GM19324 (cell line): ENCODE results near the gene LGI4.
A peak's percentile ranks its signal among the peaks of the same experiment; 100 is the strongest.
"Not testable (repeated sequence)": the region's sequence is repeated elsewhere in the genome, so short reads cannot be mapped to it uniquely, and the experiment has no call there.

Experiments used
- ATAC-seq: cut with Tn5 transposase; IDR thresholded peaks from one replicate; pipeline ENCODE4 v1.9.1; 2021; ENCODE audit warnings: mild to moderate bottlenecking, moderate library complexity; ENCODE audit not compliant: unreplicated experiment, low FRiP score

Gene LGI4

GRCh38 chr19:35142606-35143230 is 7.9 kb upstream of the LGI4 start:
- ATAC-seq, result no peak

GRCh38 chr19:35141837-35142605 is 7.2 kb upstream of the LGI4 start:
- no peak for ATAC-seq

- no peak for ATAC-seq
Observed at GRCh38 chr19:35140962-35141836, 6.3 kb upstream of the LGI4 start.

- no peak for ATAC-seq
Observed at GRCh38 chr19:35140207-35140961, 5.5 kb upstream of the LGI4 start.

- no peak for ATAC-seq
Observed at GRCh38 chr19:35138305-35138892, 3.5 kb upstream of the LGI4 start, which contains the start of gene FXYD1. Gene FXYD1 (plus strand): TSS chr19:35138824. CDS start chr19:35140080, 1,256 bp downstream.

- ATAC-seq, result no peak
Observed at GRCh38 chr19:35136977-35137702, 2.3 kb upstream of the LGI4 start.

- ATAC-seq, result no peak
Observed at GRCh38 chr19:35136231-35136630, 1.4 kb upstream of the LGI4 start.

- peak; percentile 44 for ATAC-seq
Observed at GRCh38 chr19:35135389-35135909, 590 bp upstream of the LGI4 start.

- ATAC-seq, result no peak
Observed at GRCh38 chr19:35133826-35134225, 1.0 kb downstream of the LGI4 start.

GRCh38 chr19:35132254-35132653 is 2.6 kb downstream of the LGI4 start:
- ATAC-seq, result no peak

- ATAC-seq, result no peak
Observed at GRCh38 chr19:35130761-35131720, 3.8 kb downstream of the LGI4 start.

GRCh38 chr19:35129724-35130274 is 5.1 kb downstream of the LGI4 start:
- not testable (repeated sequence) for ATAC-seq

- ATAC-seq, result no peak
Observed at GRCh38 chr19:35128398-35129057, 6.3 kb downstream of the LGI4 start.

- no peak for ATAC-seq
Observed at GRCh38 chr19:35127871-35128270, 7.0 kb downstream of the LGI4 start.

- no peak for ATAC-seq
Observed at GRCh38 chr19:35126624-35126959, 8.3 kb downstream of the LGI4 start.

GRCh38 chr19:35125749-35126623 is 8.9 kb downstream of the LGI4 start:
- ATAC-seq, result no peak
